Left lung (tissue), 10 donors: ENCODE results near the gene KEAP1. TPM values are rescaled to one million over a fixed set of nuclear protein-coding genes. Genes with fewer than 3 reads are reported as not detected.
"Not testable (repeated sequence)": the region's sequence is repeated elsewhere in the genome, so short reads cannot be mapped to it uniquely, and the experiment has no call there.

ENCODE experiments used
- ATAC-seq: fragments of 200-7000 bp; cut with Tn5 transposase; one replicate; pipeline ENCODE4 v1.9.1; 2020; ENCODE audit warnings: moderate library complexity
- DNase-seq, 4 donors: peaks; one replicate each; pipeline ENCODE4 v3.0.0-alpha.2; 2013 to 2020
- H3K27ac ChIP-seq, 2 donors: fragments of 200-600 bp; sonication (generic) in 1 of 2; one replicate each; pipeline versions ENCODE4 v1.5.0 to v1.8.0; 2020 to 2021
- H3K27me3 ChIP-seq, 2 donors: fragments of 200-600 bp; sonication (generic) in 1 of 2; one replicate each; pipeline versions ENCODE4 v1.5.0 to v1.8.0; 2020 to 2021
- H3K36me3 ChIP-seq, 2 donors: fragments of 200-600 bp; sonication (generic) in 1 of 2; one replicate each; pipeline versions ENCODE4 v1.5.0 to v1.8.0; 2020 to 2021
- H3K4me1 ChIP-seq, 2 donors: fragments of 200-600 bp; one replicate each; pipeline ENCODE4 v1.8.0; 2021
- H3K4me3 ChIP-seq, 2 donors: fragments of 200-600 bp; sonication (generic) in 1 of 2; one replicate each; pipeline versions ENCODE4 v1.5.0 to v1.8.0; 2020 to 2021; ENCODE audit warnings: mild to moderate bottlenecking in 1 of 2
- H3K9me3 ChIP-seq, 2 donors: fragments of 200-600 bp; sonication (generic) in 1 of 2; one replicate each; pipeline versions ENCODE4 v1.5.0 to v1.8.0; 2020 to 2021
- CTCF ChIP-seq, 2 donors: fragments of 200-600 bp; sonication (generic) in 1 of 2; IDR thresholded peaks; one replicate each; pipeline versions ENCODE4 v1.5.0 to v1.8.0; 2021; ENCODE audit warnings: antibody characterized with exemption in 2 of 2
- intact Hi-C, 2 donors: fragments of 100-400 bp; cut with DNase I; formaldehyde crosslinking; loops; one replicate each; pipeline versions ENCODE4 v1.11.2 to v1.14.2; 2022
- polyA plus RNA-seq, 6 donors: library from polyadenylated mRNA; unstranded; fragments of 120-200 nt; gene quantifications; one replicate each; pipeline ENCODE4 v1.2.1, GENCODE V29; 2013; ENCODE audit not compliant: insufficient read length in 6 of 6
- total RNA-seq, 2 donors: library from RNA; stranded (reverse); fragmentation: NEBNext Ultra II Directional; extraction: Animal tissue kit (Norgen Biotek cat#: 25700); gene quantifications; one replicate each; pipeline ENCODE4 v1.2.1, GENCODE V29; 2021
- donor health status: DM: no; HTN: yes; CAD: no.
- donor health status: DM: no; HTN: no; CAD: no.

The KEAP1 gene
- total and polyA plus RNA-seq, 8 donors, result 56.0 to 82.2 (median 75.8) TPM

DNA sequence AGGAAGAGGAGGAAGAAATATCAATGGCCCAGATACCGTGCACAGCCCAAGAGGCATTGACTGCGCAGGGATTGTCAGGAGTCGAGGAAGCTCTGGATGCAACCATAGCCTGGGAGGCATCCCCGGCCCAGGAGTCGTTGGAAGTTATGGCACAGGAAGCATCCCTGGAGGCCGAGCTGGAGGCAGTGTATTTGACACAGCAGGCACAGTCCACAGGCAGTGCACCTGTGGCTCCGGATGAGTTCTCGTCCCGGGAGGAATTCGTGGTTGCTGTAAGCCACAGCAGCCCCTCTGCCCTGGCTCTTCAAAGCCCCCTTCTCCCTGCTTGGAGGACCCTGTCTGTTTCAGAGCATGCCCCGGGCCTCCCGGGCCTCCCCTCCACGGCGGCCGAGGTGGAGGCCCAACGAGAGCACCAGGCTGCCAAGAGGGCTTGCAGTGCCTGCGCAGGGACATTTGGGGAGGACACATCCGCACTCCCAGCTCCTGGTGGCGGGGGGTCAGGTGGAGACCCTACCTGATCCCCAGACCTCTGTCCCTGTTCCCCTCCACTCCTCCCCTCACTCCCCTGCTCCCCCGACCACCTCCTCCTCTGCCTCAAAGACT lies 36.0 kb downstream of the KEAP1 start:
- Histone ChIP-seq H3K9me3 (no peaks in the 10 kb centered on the region), H3K27me3 (no peaks in the 10 kb centered on the region), H3K27ac (no peak overlapping the region), H3K4me1 (no peaks in the 10 kb centered on the region), H3K36me3 (peaks cover 0 to 56% of the 10 kb centered on the region in 2 donors), H3K4me3 (no peak overlapping the region)
- TF ChIP-seq CTCF (IDR thresholded peaks at IDR 0.05), result no peak
- intact Hi-C loops, result no loop called here
- no peak for DNase-seq
- no peak for ATAC-seq

GRCh38 chr19:10464456-10464855 lies 38.7 kb downstream of the KEAP1 start:
- DNase-seq, result no peak
- no peak overlapping the region for H3K4me3 ChIP-seq
- peaks cover 0 to 59% of the 10 kb centered on the region in 2 donors for H3K36me3 ChIP-seq
- H3K27ac ChIP-seq, result no peak overlapping the region
- ATAC-seq, result no peak
- H3K4me1 ChIP-seq, result peaks cover 0 to 10% of the 10 kb centered on the region in 2 donors
- no peak for TF ChIP-seq CTCF (IDR thresholded peaks at IDR 0.05)
- no peaks in the 10 kb centered on the region for H3K9me3 ChIP-seq
- no peaks in the 10 kb centered on the region for H3K27me3 ChIP-seq
- intact Hi-C loops, result no loop called here

DNA sequence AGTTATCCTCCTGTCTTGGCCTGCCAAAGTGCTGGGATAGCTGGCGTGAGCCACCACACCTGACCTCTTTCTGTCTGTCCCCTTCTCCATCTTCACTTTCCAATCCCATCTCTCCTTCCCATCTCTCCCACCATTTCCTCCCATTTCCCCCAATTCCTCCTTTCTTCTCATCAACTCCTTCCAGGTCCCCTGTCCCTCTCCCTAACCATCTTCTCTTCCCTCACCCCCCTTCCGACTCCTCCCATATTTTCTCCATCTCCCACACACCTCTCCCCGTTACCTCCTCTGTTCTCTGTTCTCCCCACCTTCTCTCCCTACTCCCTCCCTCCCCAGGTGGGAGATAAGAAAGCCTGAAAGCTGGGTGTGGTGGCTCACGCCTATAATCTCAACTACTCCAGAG lies 40.6 kb downstream of the KEAP1 start:
- Histone ChIP-seq H3K36me3 (peaks cover 0 to 70% of the 10 kb centered on the region in 2 donors), H3K9me3 (no peaks in the 10 kb centered on the region), H3K4me3 (no peak overlapping the region), H3K4me1 (peaks cover 0 to 10% of the 10 kb centered on the region in 2 donors), H3K27me3 (no peaks in the 10 kb centered on the region), H3K27ac (no peak overlapping the region)
- no peak for TF ChIP-seq CTCF (IDR thresholded peaks at IDR 0.05)
- DNase-seq (no peak), ATAC-seq (no peak)
- intact Hi-C loops, result no loop called here

DNA sequence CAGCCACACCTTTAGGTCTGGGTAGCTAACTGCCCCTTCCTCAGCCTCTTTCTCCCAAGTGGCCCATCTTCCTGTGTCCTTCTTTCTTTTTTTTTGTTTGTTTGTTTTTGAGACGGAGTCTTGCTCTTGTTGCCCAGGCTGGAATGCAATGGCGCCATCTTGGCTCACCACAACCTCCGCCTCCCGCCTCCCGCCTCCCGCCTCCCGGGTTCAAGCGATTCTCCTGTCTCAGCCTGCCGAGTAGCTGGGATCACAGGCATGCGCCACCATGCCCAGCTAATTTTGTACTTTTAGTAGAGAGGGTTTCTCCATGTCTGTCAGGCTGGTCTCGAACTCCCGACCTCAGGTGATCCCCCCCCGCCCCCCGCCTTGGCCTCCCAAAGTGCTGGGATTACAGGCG lies 41.1 kb downstream of the KEAP1 start:
- H3K9me3 ChIP-seq, ATAC-seq, H3K27ac ChIP-seq, H3K4me3 ChIP-seq, H3K27me3 ChIP-seq, H3K4me1 ChIP-seq, DNase-seq, intact Hi-C loops: not testable (repeated sequence)
- peaks cover 0 to 67% of the 10 kb centered on the region in 2 donors for H3K36me3 ChIP-seq

GRCh38 chr19:10461047-10461949 lies 41.9 kb downstream of the KEAP1 start:
- intact Hi-C loops, result no loop called here
- Histone ChIP-seq H3K36me3 (peaks cover 0 to 59% of the 10 kb centered on the region in 2 donors), H3K9me3 (no peaks in the 10 kb centered on the region), H3K27me3 (no peaks in the 10 kb centered on the region), H3K4me1 (peaks cover 0 to 10% of the 10 kb centered on the region in 2 donors), H3K4me3 (peak overlapping the region in 1 of 2 donors; percentile 25), H3K27ac (no peak overlapping the region)
- peak; percentile 61 to 97 (median 90) for DNase-seq
- peak; percentile 97 for ATAC-seq
- TF ChIP-seq CTCF (IDR thresholded peaks at IDR 0.05), result no peak
